H9 (cell line): ENCODE data around the gene MAP2K3. TPM values are rescaled to one million over a fixed set of nuclear protein-coding genes. Genes with fewer than 3 reads are reported as not detected.

Source experiments
- DNase-seq: peaks from one replicate; pipeline ENCODE4 v3.0.0-alpha.2; 2017
- H2AFZ ChIP-seq: one replicate; pipeline ENCODE4 v1.6.1; 2013; ENCODE audit warnings: mild to moderate bottlenecking, low read length, control low read depth, moderate library complexity
- H2AK5ac ChIP-seq: 2 replicates; pipeline ENCODE4 v1.6.1; 2013; ENCODE audit warnings: low read length, control low read depth, mixed read lengths; ENCODE audit not compliant: insufficient read length
- H2BK120ac ChIP-seq: one replicate; pipeline ENCODE4 v1.6.1; 2013; ENCODE audit warnings: low read depth, mild to moderate bottlenecking, low read length, control low read depth, inconsistent platforms; ENCODE audit not compliant: poor library complexity, severe bottlenecking
- H2BK12ac ChIP-seq: 2 replicates; pipeline ENCODE4 v1.6.1; 2013; ENCODE audit warnings: low read length, control low read depth, mixed read lengths, low read depth; ENCODE audit not compliant: insufficient read length
- H2BK15ac ChIP-seq: 2 replicates; pipeline ENCODE4 v1.6.1; 2013; ENCODE audit warnings: low read depth, low read length, control low read depth
- H2BK20ac ChIP-seq: one replicate; pipeline ENCODE4 v1.6.1; 2013; ENCODE audit warnings: low read depth, mild to moderate bottlenecking, low read length, control low read depth, inconsistent platforms; ENCODE audit not compliant: poor library complexity, severe bottlenecking
- H2BK5ac ChIP-seq: 2 replicates; pipeline ENCODE4 v1.6.1; 2013; ENCODE audit warnings: low read length, control low read depth, mixed read lengths; ENCODE audit not compliant: insufficient read length
- H3K14ac ChIP-seq: 2 replicates; pipeline ENCODE4 v1.6.1; 2013; ENCODE audit warnings: low read length, control low read depth; ENCODE audit not compliant: insufficient read depth
- H3K18ac ChIP-seq: 2 replicates; pipeline ENCODE4 v1.6.1; 2013; ENCODE audit warnings: low read depth, mild to moderate bottlenecking, mixed read lengths, low read length, control low read depth; ENCODE audit not compliant: insufficient read length
- H3K23ac ChIP-seq: 2 replicates; pipeline ENCODE4 v1.6.1; 2013; ENCODE audit warnings: low read length, control low read depth, mixed read lengths, low read depth; ENCODE audit not compliant: insufficient read length
- H3K23me2 ChIP-seq: 2 replicates; pipeline ENCODE4 v1.6.1; 2013; ENCODE audit warnings: low read depth, mild to moderate bottlenecking, mixed read lengths, low read length, control low read depth; ENCODE audit not compliant: insufficient read length, poor library complexity, severe bottlenecking
- H3K27ac ChIP-seq: 2 replicates; pipeline ENCODE4 v1.5.1; 2013; ENCODE audit warnings: low read length, control low read depth, mixed read lengths, low read depth; ENCODE audit not compliant: insufficient read length
- H3K27me3 ChIP-seq: 2 replicates; pipeline ENCODE4 v1.6.1; 2013; ENCODE audit warnings: low read length, control low read depth, inconsistent platforms; ENCODE audit not compliant: insufficient read depth
- H3K4ac ChIP-seq: 2 replicates; pipeline ENCODE4 v1.6.1; 2013; ENCODE audit warnings: low read depth, mild to moderate bottlenecking, control low read depth, inconsistent platforms, low read length, moderate library complexity
- H3K4me1 ChIP-seq: 2 replicates; pipeline ENCODE4 v1.6.1; 2013; ENCODE audit warnings: low read length, control low read depth, inconsistent platforms; ENCODE audit not compliant: insufficient read depth
- H3K4me2 ChIP-seq: 2 replicates; pipeline ENCODE4 v1.6.1; 2013; ENCODE audit warnings: low read length, control low read depth, mixed read lengths; ENCODE audit not compliant: insufficient read length, insufficient read depth
- H3K56ac ChIP-seq: 2 replicates; pipeline ENCODE4 v1.6.1; 2013; ENCODE audit warnings: low read depth, mild to moderate bottlenecking, mixed read lengths, low read length, control low read depth; ENCODE audit not compliant: insufficient read length
- H3K79me1 ChIP-seq: 2 replicates; pipeline ENCODE4 v1.6.1; 2013; ENCODE audit warnings: low read depth, mild to moderate bottlenecking, moderate library complexity, low read length, control low read depth, inconsistent platforms; ENCODE audit not compliant: insufficient read depth, poor library complexity, severe bottlenecking
- H3K79me2 ChIP-seq: 2 replicates; pipeline ENCODE4 v1.6.1; 2013; ENCODE audit warnings: low read length, control low read depth, inconsistent platforms; ENCODE audit not compliant: insufficient read depth
- H3K9ac ChIP-seq: 2 replicates; pipeline ENCODE4 v1.6.1; 2013; ENCODE audit warnings: low read length, control low read depth, mixed read lengths; ENCODE audit not compliant: insufficient read length; ENCODE audit errors: extremely low read depth
- H3K9me3 ChIP-seq: one replicate; pipeline ENCODE4 v1.6.1; 2013; ENCODE audit warnings: low read depth, low read length, inconsistent platforms; ENCODE audit not compliant: control insufficient read depth
- H3T11ph ChIP-seq: one replicate; pipeline ENCODE4 v1.6.1; 2013; ENCODE audit warnings: mild to moderate bottlenecking, low read length, control low read depth, inconsistent platforms
- H4K20me1 ChIP-seq: one replicate; pipeline ENCODE4 v1.6.1; 2013; ENCODE audit not compliant: control insufficient read depth, insufficient read length, insufficient read depth
- H4K5ac ChIP-seq: 2 replicates; pipeline ENCODE4 v1.6.1; 2013; ENCODE audit warnings: low read depth, mild to moderate bottlenecking, mixed read lengths, low read length, control low read depth; ENCODE audit not compliant: insufficient read length
- H4K8ac ChIP-seq: replicated peaks from 2 replicates; pipeline ENCODE4 v1.6.1; 2013; ENCODE audit warnings: low read length, control low read depth, mixed read lengths, low read depth; ENCODE audit not compliant: insufficient read length
- H4K91ac ChIP-seq: 2 replicates; pipeline ENCODE4 v1.6.1; 2013; ENCODE audit warnings: low read depth, mild to moderate bottlenecking, moderate library complexity, mixed read lengths, low read length, control low read depth; ENCODE audit not compliant: insufficient read length
- H3K27ac Mint-ChIP-seq, 3 experiments: 2 replicates in 2 of 3; 3 replicates in 1 of 3; pipeline ENCODE4 v1.8.0; 2020 to 2021; ENCODE audit warnings: mixed read lengths in 3 of 3, mild to moderate bottlenecking in 1 of 3, moderate library complexity in 1 of 3
- H3K27me3 Mint-ChIP-seq: 2 replicates; pipeline ENCODE4 v1.8.0; 2021; ENCODE audit warnings: low read depth, mild to moderate bottlenecking, moderate library complexity, mixed read lengths
- H3K36me3 Mint-ChIP-seq, 3 experiments: 2 replicates in 2 of 3; 3 replicates in 1 of 3; pipeline ENCODE4 v1.8.0; 2020 to 2021; ENCODE audit warnings: low read depth in 3 of 3, mixed read lengths in 3 of 3; ENCODE audit not compliant: insufficient read depth in 1 of 3
- H3K4me1 Mint-ChIP-seq, 2 experiments: 2 replicates each; pipeline ENCODE4 v1.8.0; 2020; ENCODE audit warnings: mixed read lengths in 2 of 2
- H3K4me3 Mint-ChIP-seq, 2 experiments: 2 replicates in 1 of 2; 3 replicates in 1 of 2; pipeline ENCODE4 v1.8.0; 2020 to 2021; ENCODE audit warnings: mild to moderate bottlenecking in 2 of 2, mixed read lengths in 2 of 2, moderate library complexity in 1 of 2
- H3K9me3 Mint-ChIP-seq, 2 experiments: 2 replicates in 1 of 2; 3 replicates in 1 of 2; pipeline ENCODE4 v1.8.0; 2020; ENCODE audit warnings: mild to moderate bottlenecking in 2 of 2, mixed read lengths in 2 of 2, moderate library complexity in 1 of 2
- CTCF ChIP-seq: fragments of 200-600 bp; sonication (generic); conservative IDR thresholded peaks from 3 replicates; pipeline ENCODE4 v1.8.0; 2021; ENCODE audit warnings: antibody characterized with exemption, mild to moderate bottlenecking
- WGBS: extraction: QIAGEN DNeasy Blood & Tissue Kit; methylation state at CpG from one replicate; pipeline ENCODE4 v1.1.7; 2013; ENCODE audit warnings: missing lambda C conversion rate, low lambda C conversion rate, mixed read lengths; ENCODE audit not compliant: insufficient read length; ENCODE audit errors: extremely low coverage; 5-methylcytosine and 5-hydroxymethylcytosine counted together
- total RNA-seq: library from RNA; stranded (reverse); gene quantifications from 2 replicates; pipeline ENCODE4 v1.2.1, GENCODE V29; 2021

The MAP2K3 gene
- total RNA-seq, 1 experiment from 2014 or later = 26.1 TPM

DNA sequence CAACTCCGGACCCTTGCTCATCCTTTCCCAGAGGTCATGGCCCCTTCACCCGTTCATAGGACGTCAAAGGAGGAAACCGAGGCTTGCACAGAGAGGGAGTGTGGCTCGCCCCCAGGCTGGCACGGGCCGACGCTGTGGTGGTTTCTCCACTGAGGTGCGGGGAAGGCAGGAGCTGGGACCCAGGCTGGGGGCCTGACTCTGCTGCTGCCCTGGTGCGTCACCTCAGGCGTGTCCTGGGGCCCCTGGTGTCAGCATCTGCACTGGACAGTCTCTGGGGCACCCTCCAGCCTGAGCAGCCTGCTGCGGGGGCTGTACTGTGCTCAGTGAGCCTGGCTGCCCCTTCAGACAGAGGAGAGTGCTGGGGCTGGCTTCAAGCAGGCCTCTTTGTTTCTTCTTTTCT is 7.4 kb downstream of the MAP2K3 start:
- H4K5ac ChIP-seq = no peak overlapping the region
- no peak overlapping the region for H2BK5ac ChIP-seq
- no peak overlapping the region for H4K91ac ChIP-seq
- no peak for TF ChIP-seq CTCF
- no peak overlapping the region for H3K4ac ChIP-seq
- H3K14ac ChIP-seq = no peak overlapping the region
- no peaks in the 10 kb centered on the region for H4K20me1 ChIP-seq
- H3K23ac ChIP-seq = no peak overlapping the region
- no peaks in the 10 kb centered on the region for H3K4me1 ChIP-seq
- no peak overlapping the region for H2BK20ac ChIP-seq
- no peaks in the 10 kb centered on the region for H3K23me2 ChIP-seq
- Mint-ChIP-seq H3K27ac (peak overlapping the region in 1 of 3 experiments; percentile 48; a peak in 1 of 7 replicates), H3K4me3 (no peak overlapping the region), H3K9me3 (peaks cover 47 to 54% of the 10 kb centered on the region in 2 experiments), H3K4me1 (peaks cover 2 to 3% of the 10 kb centered on the region in 2 experiments; a peak in 2 of 4 replicates), H3K27me3 (peaks cover 6% of the 10 kb centered on the region), H3K36me3 (peaks cover 0 to 12% (median 11%) of the 10 kb centered on the region in 3 experiments; a peak in 5 of 7 replicates)
- peaks cover 30% of the 10 kb centered on the region for H3K9me3 ChIP-seq
- no peaks in the 10 kb centered on the region for H3K27me3 ChIP-seq
- no CpG with 5 or more reads among the region's 12 CpGs for WGBS
- H3K18ac ChIP-seq = no peak overlapping the region
- H3K27ac ChIP-seq = no peak overlapping the region
- no peaks in the 10 kb centered on the region for H3K79me1 ChIP-seq
- H3K79me2 ChIP-seq = peaks cover 2% of the 10 kb centered on the region; the same call in 1 of the 2 replicates
- H3K56ac ChIP-seq = no peak overlapping the region
- H2BK120ac ChIP-seq = no peak overlapping the region
- H2AFZ ChIP-seq = no peak overlapping the region
- H4K8ac ChIP-seq = no peak overlapping the region
- no peak overlapping the region for H3T11ph ChIP-seq
- H3K4me2 ChIP-seq = no peak overlapping the region
- H2BK15ac ChIP-seq = no peak overlapping the region
- no peak overlapping the region for H3K9ac ChIP-seq
- H2BK12ac ChIP-seq = no peak overlapping the region
- no peak overlapping the region for H2AK5ac ChIP-seq
- no peak for DNase-seq
